Prostate gland (tissue), 2 donors: ENCODE data around the gene A1BG.

Experiments used
- CTCF ChIP-seq, 4 experiments: fragments of 200-600 bp in 2 of 4; fragments of 450-650 bp in 2 of 4; sonication (generic) in 2 of 4; IDR thresholded peaks; 1 replicate in 3 of 4; 2 replicates in 1 of 4; pipeline ENCODE4 v1.5.1; 2016 to 2019; ENCODE audit warnings: antibody characterized with exemption in 4 of 4, mild to moderate bottlenecking in 2 of 4, moderate library complexity in 2 of 4
- POLR2A ChIP-seq: fragments of 450-650 bp; IDR thresholded peaks from one replicate; pipeline ENCODE4 v1.6.1; 2016; ENCODE audit warnings: antibody characterized with exemption, mild to moderate bottlenecking
- POLR2AphosphoS5 ChIP-seq: sonication (generic); formaldehyde crosslinking; IDR thresholded peaks from one replicate; pipeline ENCODE4 v1.6.1; 2017; ENCODE audit warnings: antibody characterized with exemption

GRCh38 chr19:58346961-58347929 is 6.0 kb downstream of the A1BG start:
- TF ChIP-seq POLR2AphosphoS5, result peak; percentile 31
- TF ChIP-seq CTCF (IDR thresholded peaks at IDR 0.05), result no peak
- no peak for TF ChIP-seq POLR2A
